Peyer's patch (tissue), 4 donors: ENCODE results near the gene ASB13.

Experiments
- POLR2A ChIP-seq, 2 donors: fragments of 450-650 bp; IDR thresholded peaks; one replicate each; pipeline ENCODE4 v1.5.1; 2017; ENCODE audit warnings: antibody characterized with exemption in 2 of 2, mild to moderate bottlenecking in 2 of 2, moderate library complexity in 2 of 2
- TF ChIP-seq, protein P1 (sequence below), 6 experiments: fragments of 450-650 bp in 4 of 6; fragments of 200-600 bp in 2 of 6; sonication (generic) in 1 of 6; IDR thresholded peaks; one replicate each; pipeline ENCODE4 v1.5.1; 2017 to 2019; ENCODE audit warnings: antibody characterized with exemption in 6 of 6, mild to moderate bottlenecking in 3 of 6, moderate library complexity in 1 of 6

DNA sequence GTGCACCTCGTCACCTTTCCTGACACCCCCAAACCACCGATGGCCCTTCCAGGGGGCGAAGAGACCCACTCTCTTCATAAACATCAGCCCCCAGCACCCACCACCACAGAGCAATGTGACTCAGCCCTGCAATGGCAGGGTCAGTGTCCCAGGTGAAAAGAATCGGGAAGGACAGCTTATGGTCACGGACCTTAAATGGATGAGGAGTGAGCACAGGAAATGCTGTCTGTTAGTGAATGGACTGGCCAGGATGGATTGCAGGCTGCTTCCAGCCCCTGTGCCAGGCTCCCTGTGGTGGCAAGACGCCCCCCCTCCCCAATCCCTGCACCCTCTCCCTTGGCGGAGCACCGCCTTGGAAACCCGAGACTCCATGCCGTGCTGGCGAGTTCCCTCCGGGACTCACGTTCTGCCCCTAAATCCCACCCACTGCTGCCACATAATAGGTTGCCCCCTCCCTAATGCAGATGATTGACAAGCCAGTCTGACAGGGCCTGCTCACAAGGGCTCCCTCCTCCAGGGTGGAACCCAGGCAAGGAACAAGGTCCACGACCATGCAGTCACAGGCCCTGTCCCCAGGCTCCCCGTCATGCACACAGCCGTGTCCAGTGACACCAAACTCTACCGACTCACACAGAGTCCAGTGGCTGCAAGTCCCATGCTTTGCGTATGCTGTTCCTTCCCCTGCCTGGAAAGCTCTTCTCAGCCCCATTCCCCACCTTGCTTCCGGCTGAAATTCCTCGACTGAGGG lies 7.3 kb downstream of the ASB13 start:
- TF ChIP-seq, protein P1, sequence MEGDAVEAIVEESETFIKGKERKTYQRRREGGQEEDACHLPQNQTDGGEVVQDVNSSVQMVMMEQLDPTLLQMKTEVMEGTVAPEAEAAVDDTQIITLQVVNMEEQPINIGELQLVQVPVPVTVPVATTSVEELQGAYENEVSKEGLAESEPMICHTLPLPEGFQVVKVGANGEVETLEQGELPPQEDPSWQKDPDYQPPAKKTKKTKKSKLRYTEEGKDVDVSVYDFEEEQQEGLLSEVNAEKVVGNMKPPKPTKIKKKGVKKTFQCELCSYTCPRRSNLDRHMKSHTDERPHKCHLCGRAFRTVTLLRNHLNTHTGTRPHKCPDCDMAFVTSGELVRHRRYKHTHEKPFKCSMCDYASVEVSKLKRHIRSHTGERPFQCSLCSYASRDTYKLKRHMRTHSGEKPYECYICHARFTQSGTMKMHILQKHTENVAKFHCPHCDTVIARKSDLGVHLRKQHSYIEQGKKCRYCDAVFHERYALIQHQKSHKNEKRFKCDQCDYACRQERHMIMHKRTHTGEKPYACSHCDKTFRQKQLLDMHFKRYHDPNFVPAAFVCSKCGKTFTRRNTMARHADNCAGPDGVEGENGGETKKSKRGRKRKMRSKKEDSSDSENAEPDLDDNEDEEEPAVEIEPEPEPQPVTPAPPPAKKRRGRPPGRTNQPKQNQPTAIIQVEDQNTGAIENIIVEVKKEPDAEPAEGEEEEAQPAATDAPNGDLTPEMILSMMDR (IDR thresholded peaks at IDR 0.05), result no peak
- no peak for TF ChIP-seq POLR2A (IDR thresholded peaks at IDR 0.05)
